ENCODE results near the gene OR2D2.

Gene OR2D2

GRCh38 chr11:6926208-6927029 is 34.1 kb upstream of the OR2D2 start, which contains the start of gene ZNF215:
ZNF215 (plus strand) TSS chr11:6926426; CDS start chr11:6932273, 5,847 bp downstream.
- DNase-seq (ENCODE audit: extremely low read depth, low read depth): peak; percentile 83
- TF ChIP-seq CTCF (IDR thresholded peaks at IDR 0.05; ENCODE audit: low read depth, low read length, missing control alignments): no peak
- peak within 1 kb of the TSS; percentile 73 for H3K4me3 ChIP-seq (replicated peaks; ENCODE audit: low read depth, low read length)

GRCh38 chr11:6925636-6926207 is 33.4 kb upstream of the OR2D2 start:
- TF ChIP-seq CTCF (IDR thresholded peaks at IDR 0.05; ENCODE audit: low read depth, low read length, missing control alignments): no peak
- DNase-seq (ENCODE audit: extremely low read depth, low read depth): no peak
- H3K4me3 ChIP-seq (replicated peaks; ENCODE audit: low read depth, low read length): peak overlapping the region; percentile 73

GRCh38 chr11:6925007-6925577 is 32.8 kb upstream of the OR2D2 start:
- TF ChIP-seq CTCF (IDR thresholded peaks at IDR 0.05; ENCODE audit: low read depth, low read length, missing control alignments): no peak
- H3K4me3 ChIP-seq (replicated peaks; ENCODE audit: low read depth, low read length): no peak overlapping the region
- DNase-seq (ENCODE audit: extremely low read depth, low read depth): no peak

GRCh38 chr11:6920702-6921101 is 28.4 kb upstream of the OR2D2 start, which contains the start of gene OR2D3:
OR2D3 (plus strand) TSS chr11:6921002; CDS start chr11:6921002, 0 bp downstream.
- TF ChIP-seq CTCF (IDR thresholded peaks at IDR 0.05; ENCODE audit: low read depth, low read length, missing control alignments): no peak
- no peak for DNase-seq (ENCODE audit: extremely low read depth, low read depth)
- no peak within 1 kb of the TSS for H3K4me3 ChIP-seq (replicated peaks; ENCODE audit: low read depth, low read length)

- no peak for TF ChIP-seq CTCF (IDR thresholded peaks at IDR 0.05; ENCODE audit: low read depth, low read length, missing control alignments)
- DNase-seq (ENCODE audit: extremely low read depth, low read depth): no peak
- H3K4me3 ChIP-seq (replicated peaks; ENCODE audit: low read depth, low read length): no peak overlapping the region
Measured at GRCh38 chr11:6919698-6920097, 27.4 kb upstream of the OR2D2 start.

- TF ChIP-seq CTCF (IDR thresholded peaks at IDR 0.05; ENCODE audit: low read depth, low read length, missing control alignments): no peak
- no peak overlapping the region for H3K4me3 ChIP-seq (replicated peaks; ENCODE audit: low read depth, low read length)
- DNase-seq (ENCODE audit: extremely low read depth, low read depth): no peak
Measured at GRCh38 chr11:6911948-6912347, 19.6 kb upstream of the OR2D2 start.

Data from HFF-Myc (cell line).